K562 (cell line): ENCODE measurements around the gene TMEM129. TPM values are rescaled to one million over a fixed set of nuclear protein-coding genes. Genes with fewer than 3 reads are reported as not detected.

Source experiments
- ARID2 ChIP-seq: fragments of 450-650 bp; IDR thresholded peaks from 2 replicates; pipeline ENCODE4 v1.6.1; 2017; ENCODE audit warnings: antibody characterized with exemption, mild to moderate bottlenecking
- CBX1 ChIP-seq: sonication (generic); IDR thresholded peaks from 2 replicates; pipeline ENCODE4 v1.6.1; 2016; ENCODE audit warnings: antibody characterized with exemption, low read depth, mild to moderate bottlenecking
- CBX3 ChIP-seq, 2 experiments: IDR thresholded peaks; 1 replicate in 1 of 2; 2 replicates in 1 of 2; pipeline ENCODE4 v1.6.1; 2012; ENCODE audit warnings: inconsistent platforms in 2 of 2, low read length in 2 of 2, borderline replicate concordance in 1 of 2, control low read depth in 1 of 2
- CCNT2 ChIP-seq: IDR thresholded peaks from 2 replicates; pipeline ENCODE4 v1.6.1; 2011; ENCODE audit warnings: borderline replicate concordance, low read depth, mild to moderate bottlenecking, moderate library complexity, mixed read lengths, low read length; ENCODE audit not compliant: insufficient read length; ENCODE audit errors: extremely low read depth
- CHD2 ChIP-seq: IDR thresholded peaks from 2 replicates; pipeline ENCODE4 v1.6.1; 2011; ENCODE audit warnings: low read depth, low read length
- FIP1L1 ChIP-seq: fragments of 200-400 bp; formaldehyde crosslinking; IDR thresholded peaks from 2 replicates; pipeline ENCODE4 v1.6.1; 2018; ENCODE audit warnings: mild to moderate bottlenecking, low read depth, low read length; ENCODE audit not compliant: poor library complexity, severe bottlenecking
- HIVEP1 ChIP-seq: fragments of 250-450 bp; sonication (Bioruptor Pico); IDR thresholded peaks from 2 replicates; pipeline ENCODE4 v1.4.0; 2020; ENCODE audit warnings: mild to moderate bottlenecking
- MAFF ChIP-seq: IDR thresholded peaks from 2 replicates; pipeline ENCODE4 v1.6.1; 2012; ENCODE audit warnings: low read length, improper control_type of control experiment
- MIER1 ChIP-seq: fragments of 450-650 bp; IDR thresholded peaks from 2 replicates; pipeline ENCODE4 v1.6.1; 2016; ENCODE audit warnings: antibody characterized with exemption, mild to moderate bottlenecking, low read depth
- MYBL2 ChIP-seq, 2 experiments: fragments of 450-650 bp in 1 of 2; sonication (generic) in 1 of 2; formaldehyde crosslinking in 1 of 2; IDR thresholded peaks; 2 replicates each; pipeline versions ENCODE4 v1.6.1 to v1.8.1; 2017 to 2022; ENCODE audit warnings: borderline replicate concordance in 1 of 2, inconsistent platforms in 1 of 2, low read depth in 1 of 2, mild to moderate bottlenecking in 1 of 2, missing genetic modification reagents in 1 of 2, moderate library complexity in 1 of 2
- NCOR1 ChIP-seq: fragments of 450-650 bp; IDR thresholded peaks from 2 replicates; pipeline ENCODE4 v1.6.1; 2016; ENCODE audit warnings: mild to moderate bottlenecking, moderate library complexity
- PATZ1 ChIP-seq: fragments of 250-450 bp; sonication (Bioruptor Pico); IDR thresholded peaks from 2 replicates; pipeline ENCODE4 v1.5.0; 2020; ENCODE audit warnings: mild to moderate bottlenecking, borderline replicate concordance
- SETDB1 ChIP-seq: IDR thresholded peaks from one replicate; pipeline ENCODE4 v1.6.1; 2012; ENCODE audit warnings: low read length, control low read depth, inconsistent platforms
- SPI1 ChIP-seq: IDR thresholded peaks from 2 replicates; pipeline ENCODE4 v1.6.1; 2011; ENCODE audit warnings: low read depth, low read length, control low read depth, borderline replicate concordance
- TFAP4 ChIP-seq: sonication (generic); formaldehyde crosslinking; IDR thresholded peaks from 2 replicates; pipeline ENCODE4 v1.8.0; 2022; ENCODE audit warnings: missing genetic modification reagents, mild to moderate bottlenecking, moderate library complexity, borderline replicate concordance
- TRIM28 ChIP-seq: fragments of 450-650 bp; IDR thresholded peaks from 2 replicates; pipeline ENCODE4 v1.6.1; 2017
- U2AF2 ChIP-seq: fragments of 200-400 bp; formaldehyde crosslinking; optimal IDR thresholded peaks from 2 replicates; pipeline ENCODE3; 2017; ENCODE audit warnings: low read depth, mild to moderate bottlenecking, low read length
- XRCC3 ChIP-seq: fragments of 450-650 bp; IDR thresholded peaks from 2 replicates; pipeline ENCODE4 v1.6.1; 2017; ENCODE audit warnings: mild to moderate bottlenecking, moderate library complexity
- ZBTB17 ChIP-seq: fragments of 450-650 bp; formaldehyde crosslinking; IDR thresholded peaks from 2 replicates; pipeline ENCODE4 v1.4.0; 2020; ENCODE audit warnings: mild to moderate bottlenecking
- ZC3H8 ChIP-seq: fragments of 450-650 bp; IDR thresholded peaks from 2 replicates; pipeline ENCODE4 v1.6.1; 2017
- ZFP30 ChIP-seq: fragments of 250-450 bp; sonication (Bioruptor Pico); IDR thresholded peaks from 2 replicates; pipeline ENCODE4 v1.8.0; 2022; ENCODE audit warnings: moderate library complexity, mild to moderate bottlenecking, inconsistent platforms, borderline replicate concordance
- ZNF143 ChIP-seq: sonication (generic); formaldehyde crosslinking; IDR thresholded peaks from 2 replicates; pipeline ENCODE4 v1.9.0; 2022; ENCODE audit warnings: mild to moderate bottlenecking, missing genetic modification reagents
- ZNF277 ChIP-seq: fragments of 250-450 bp; sonication (Bioruptor Pico); IDR thresholded peaks from 2 replicates; pipeline ENCODE4 v1.8.0; 2022; ENCODE audit warnings: inconsistent platforms, mild to moderate bottlenecking, moderate library complexity, borderline replicate concordance
- ZNF57 ChIP-seq: fragments of 450-650 bp; formaldehyde crosslinking; IDR thresholded peaks from 2 replicates; pipeline ENCODE4 v1.4.0; 2020; ENCODE audit warnings: mild to moderate bottlenecking, moderate library complexity
- ZNF79 ChIP-seq: fragments of 250-450 bp; sonication (Bioruptor Pico); IDR thresholded peaks from 2 replicates; pipeline ENCODE4 v1.4.0; 2020; ENCODE audit warnings: low read depth, mild to moderate bottlenecking, moderate library complexity
- polyA plus RNA-seq, 8 experiments: library from polyadenylated mRNA; depleted of rRNA in 4 of 8; stranded (reverse) in 5 of 8; unstranded in 3 of 8; fragments of >200 nt; fragmentation: Nextera tagmentation in 2 of 8; fragmentation: Illumina TruSeq in 1 of 8; extraction: Ambion mirVana in 2 of 8; extraction: Trizol in 1 of 8; gene quantifications; 2 replicates each; pipeline versions ENCODE4 v1.2.1 to v1.2.3, GENCODE V29; 2011 to 2014; ENCODE audit warnings: inconsistent platforms in 1 of 8, missing spikeins in 1 of 8
- total RNA-seq, 7 experiments: library from RNA; depleted of rRNA in 6 of 7; stranded (reverse); fragments of >200 nt in 6 of 7; fragmentation: Illumina TruSeq in 2 of 7; extraction: Trizol in 2 of 7; gene quantifications; 2 replicates each; pipeline versions ENCODE4 v1.2.1 to v1.2.3, GENCODE V29; 2011 to 2021; ENCODE audit warnings: low replicate concordance in 1 of 7

Gene TMEM129
- total and polyA plus RNA-seq, 9 of the 15 experiments (the other 6 are each of a cell fraction or from before 2014, with no cell fraction given) = 0.34 to 47.2 (median 18.8) TPM

GRCh38 chr4:1738410-1738809 lies 17.3 kb upstream of the TMEM129 start (continued):
- no peak for TF ChIP-seq ZNF277 (CRISPR knock-in tag)
- no peak for TF ChIP-seq MYBL2 (IDR thresholded peaks at IDR 0.05; ENCODE audit: low read depth)
- no peak for TF ChIP-seq MYBL2 (CRISPR knock-in tag; IDR thresholded peaks at IDR 0.05; ENCODE audit: borderline replicate concordance)
- TF ChIP-seq U2AF2 = no peak
- TF ChIP-seq FIP1L1 = no peak
- TF ChIP-seq SPI1 = no peak
- TF ChIP-seq ZNF57 (CRISPR knock-in tag) = no peak
- TF ChIP-seq PATZ1 = no peak
- peak; percentile 96 for TF ChIP-seq TRIM28
- TF ChIP-seq CHD2 = no peak
- TF ChIP-seq CBX1 = 0 out of 2 replicates have a peak, but pooled peaks have one; percentile 46
- TF ChIP-seq MAFF = no peak
- peak in 1 of 2 experiments; percentile 99; a peak in 2 of 3 replicates for TF ChIP-seq CBX3 (IDR thresholded peaks at IDR 0.05; ENCODE audit: borderline replicate concordance in 1 of 2, low read length in 2 of 2)
- peak; percentile 93 for TF ChIP-seq XRCC3
- TF ChIP-seq NCOR1 = no peak
- TF ChIP-seq HIVEP1 (CRISPR knock-in tag) = no peak
- no peak for TF ChIP-seq ZFP30 (CRISPR knock-in tag)
- no peak for TF ChIP-seq ZNF143
- no peak for TF ChIP-seq ZNF79 (CRISPR knock-in tag)
- TF ChIP-seq SETDB1 = no peak
- TF ChIP-seq CCNT2 = no peak
- TF ChIP-seq ZBTB17 (CRISPR knock-in tag) = no peak
- no peak for TF ChIP-seq ARID2
- TF ChIP-seq ZC3H8 = no peak
- peak; percentile 23; the same call in 1 of the 2 replicates for TF ChIP-seq TFAP4 (CRISPR knock-in tag)
- no peak for TF ChIP-seq MIER1
